ENCODE results near the gene SLC37A4. TPM values are rescaled to one million over a fixed set of nuclear protein-coding genes. Genes with fewer than 3 reads are reported as not detected.
"Not testable (repeated sequence)": the region's sequence is repeated elsewhere in the genome, so short reads cannot be mapped to it uniquely, and the experiment has no call there.

SLC37A4 gene
- total and polyA plus RNA-seq, 2 experiments from 2014 or later, result 68.0 to 82.3 TPM

DNA sequence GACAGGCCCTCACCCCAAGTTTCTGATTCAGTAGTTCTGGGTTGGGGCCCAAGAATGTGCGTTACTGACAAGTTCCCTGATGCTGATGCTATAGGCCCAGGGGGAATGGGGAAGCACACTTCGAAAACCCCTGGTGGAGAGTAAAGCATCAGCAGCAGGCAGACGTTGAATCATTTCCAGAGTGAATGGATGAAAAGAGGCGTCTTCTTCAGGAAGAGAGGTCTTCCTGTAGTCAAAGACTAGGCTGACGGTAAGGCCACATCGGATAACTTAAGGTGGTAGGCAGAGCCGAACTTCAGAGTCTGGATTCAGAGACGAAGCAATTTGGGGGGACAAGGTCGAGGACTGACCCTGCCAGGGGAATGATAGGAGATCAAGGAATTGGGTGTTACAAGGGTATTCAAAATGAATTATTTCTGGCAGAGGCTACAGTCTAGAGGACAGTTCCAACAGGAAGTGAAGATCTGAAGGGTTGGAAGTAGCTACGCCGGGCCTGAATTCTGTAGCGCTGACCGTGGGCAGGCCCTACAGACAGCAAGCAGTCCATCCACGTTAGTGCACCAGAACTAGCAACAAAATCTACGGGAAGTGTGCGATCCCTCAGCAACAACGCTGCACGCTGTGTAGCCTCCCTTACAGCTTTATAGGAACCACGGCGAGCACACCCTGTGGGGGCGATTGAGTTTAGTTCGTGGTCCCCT, 33.6 kb downstream of the SLC37A4 start:
- Histone ChIP-seq H3K9me2 (replicated peaks; ENCODE audit: insufficient read depth) (no peaks in the 10 kb centered on the region), H3K27ac (peak overlapping the region; percentile 31), H3K4me1 (ENCODE audit: insufficient read depth) (peaks cover 8% of the 10 kb centered on the region), H3K9me3 (ENCODE audit: low read depth) (no peaks in the 10 kb centered on the region), H3K27me3 (no peaks in the 10 kb centered on the region), H3K4me3 (peak overlapping the region; percentile 87), H3K4me2 (peak overlapping the region; percentile 92), H3K79me2 (peaks cover 39% of the 10 kb centered on the region), H3K36me3 (replicated peaks; ENCODE audit: insufficient read depth, low read depth) (no peaks in the 10 kb centered on the region), H4K20me1 (ENCODE audit: insufficient read depth, poor library complexity, severe bottlenecking) (no peaks in the 10 kb centered on the region), H2AFZ (peak overlapping the region; percentile 98)
- TF ChIP-seq, protein P1, sequence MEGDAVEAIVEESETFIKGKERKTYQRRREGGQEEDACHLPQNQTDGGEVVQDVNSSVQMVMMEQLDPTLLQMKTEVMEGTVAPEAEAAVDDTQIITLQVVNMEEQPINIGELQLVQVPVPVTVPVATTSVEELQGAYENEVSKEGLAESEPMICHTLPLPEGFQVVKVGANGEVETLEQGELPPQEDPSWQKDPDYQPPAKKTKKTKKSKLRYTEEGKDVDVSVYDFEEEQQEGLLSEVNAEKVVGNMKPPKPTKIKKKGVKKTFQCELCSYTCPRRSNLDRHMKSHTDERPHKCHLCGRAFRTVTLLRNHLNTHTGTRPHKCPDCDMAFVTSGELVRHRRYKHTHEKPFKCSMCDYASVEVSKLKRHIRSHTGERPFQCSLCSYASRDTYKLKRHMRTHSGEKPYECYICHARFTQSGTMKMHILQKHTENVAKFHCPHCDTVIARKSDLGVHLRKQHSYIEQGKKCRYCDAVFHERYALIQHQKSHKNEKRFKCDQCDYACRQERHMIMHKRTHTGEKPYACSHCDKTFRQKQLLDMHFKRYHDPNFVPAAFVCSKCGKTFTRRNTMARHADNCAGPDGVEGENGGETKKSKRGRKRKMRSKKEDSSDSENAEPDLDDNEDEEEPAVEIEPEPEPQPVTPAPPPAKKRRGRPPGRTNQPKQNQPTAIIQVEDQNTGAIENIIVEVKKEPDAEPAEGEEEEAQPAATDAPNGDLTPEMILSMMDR (IDR thresholded peaks at IDR 0.05; ENCODE audit: poor library complexity), result no peak
- TF ChIP-seq EZH2 (IDR thresholded peaks at IDR 0.05; ENCODE audit: borderline replicate concordance) (no peak), EZH2phosphoT487 (IDR thresholded peaks at IDR 0.05; ENCODE audit: low read depth, severe bottlenecking, unreplicated experiment) (no peak)
- DNase-seq (ENCODE audit: low spot score), result no peak
- WGBS (ENCODE audit: low lambda C conversion rate, missing lambda C conversion rate), result 40% methylated on average over 22 of the region's 22 CpGs

DNA sequence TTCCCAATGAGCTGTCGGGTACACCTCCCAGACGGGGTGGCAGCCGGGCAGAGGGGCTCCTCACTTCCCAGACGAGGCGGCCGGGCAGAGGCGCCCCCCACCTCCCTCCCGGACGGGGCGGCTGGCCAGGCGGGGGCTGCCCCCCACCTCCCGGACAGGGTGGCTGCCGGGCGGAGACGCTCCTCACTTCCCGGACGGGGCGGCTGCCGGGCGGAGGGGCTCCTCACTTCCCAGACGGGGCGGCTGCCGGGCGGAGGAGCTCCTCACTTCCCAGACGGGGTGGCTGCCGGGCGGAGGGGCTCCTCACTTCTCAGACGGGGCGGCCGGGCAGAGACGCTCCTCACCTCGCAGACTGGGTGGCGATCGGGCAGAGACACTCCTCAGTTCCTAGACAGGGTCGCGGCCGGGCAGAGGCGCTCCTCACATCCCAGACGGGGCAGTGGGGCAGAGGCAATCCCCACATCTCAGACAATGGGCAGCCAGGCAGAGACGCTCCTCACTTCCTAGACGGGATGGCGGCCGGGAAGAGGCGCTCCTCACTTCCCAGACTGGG, 39.1 kb downstream of the SLC37A4 start:
- H2AFZ ChIP-seq; DNase-seq (ENCODE audit: low spot score); H3K27me3 ChIP-seq; H3K9me2 ChIP-seq (replicated peaks; ENCODE audit: insufficient read depth); H3K4me2 ChIP-seq; H4K20me1 ChIP-seq (ENCODE audit: insufficient read depth, poor library complexity, severe bottlenecking); H3K79me2 ChIP-seq; H3K4me1 ChIP-seq (ENCODE audit: insufficient read depth); H3K36me3 ChIP-seq (replicated peaks; ENCODE audit: insufficient read depth, low read depth); H3K27ac ChIP-seq; H3K4me3 ChIP-seq; H3K9me3 ChIP-seq (ENCODE audit: low read depth): not testable (repeated sequence)
- WGBS (ENCODE audit: low lambda C conversion rate, missing lambda C conversion rate), result 91% methylated on average over 6 of the region's 44 CpGs

DNA sequence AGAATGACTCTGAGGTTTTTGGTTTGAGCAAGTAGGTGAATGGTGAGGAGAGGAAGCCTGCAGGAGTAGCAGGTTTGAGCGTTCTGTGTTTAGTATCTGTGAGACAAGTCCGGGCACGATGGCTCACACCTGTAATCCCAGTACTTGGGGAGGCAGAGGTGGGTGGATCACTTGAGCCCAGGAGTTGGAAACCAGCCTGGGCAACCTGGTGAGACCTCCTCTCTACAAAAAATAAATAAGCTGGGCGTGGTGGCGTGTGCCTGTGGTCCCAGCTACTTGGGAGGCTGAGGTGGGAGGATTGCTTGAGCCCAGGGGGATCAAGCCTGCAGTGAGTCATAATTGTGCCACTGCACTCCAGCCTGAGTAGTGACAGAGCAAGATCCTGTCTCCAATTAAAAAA, 42.4 kb downstream of the SLC37A4 start:
- Histone ChIP-seq H3K4me1 (ENCODE audit: insufficient read depth) (no peaks in the 10 kb centered on the region), H3K27me3 (no peaks in the 10 kb centered on the region), H3K9me3 (ENCODE audit: low read depth) (no peaks in the 10 kb centered on the region), H3K4me2 (no peak overlapping the region), H3K79me2 (no peaks in the 10 kb centered on the region), H4K20me1 (ENCODE audit: insufficient read depth, poor library complexity, severe bottlenecking) (no peaks in the 10 kb centered on the region), H3K9me2 (replicated peaks; ENCODE audit: insufficient read depth) (no peaks in the 10 kb centered on the region), H3K27ac (no peak overlapping the region), H2AFZ (no peak overlapping the region), H3K4me3 (no peak overlapping the region), H3K36me3 (replicated peaks; ENCODE audit: insufficient read depth, low read depth) (no peaks in the 10 kb centered on the region)
- no peak for DNase-seq (ENCODE audit: low spot score)
- WGBS (ENCODE audit: low lambda C conversion rate, missing lambda C conversion rate), result 86% methylated on average over 5 of the region's 5 CpGs
- no peak for TF ChIP-seq EZH2phosphoT487 (IDR thresholded peaks at IDR 0.05; ENCODE audit: low read depth, severe bottlenecking, unreplicated experiment)
- TF ChIP-seq EZH2 (IDR thresholded peaks at IDR 0.05; ENCODE audit: borderline replicate concordance), result no peak
- TF ChIP-seq, protein P1 (IDR thresholded peaks at IDR 0.05; ENCODE audit: poor library complexity), result no peak

DNA sequence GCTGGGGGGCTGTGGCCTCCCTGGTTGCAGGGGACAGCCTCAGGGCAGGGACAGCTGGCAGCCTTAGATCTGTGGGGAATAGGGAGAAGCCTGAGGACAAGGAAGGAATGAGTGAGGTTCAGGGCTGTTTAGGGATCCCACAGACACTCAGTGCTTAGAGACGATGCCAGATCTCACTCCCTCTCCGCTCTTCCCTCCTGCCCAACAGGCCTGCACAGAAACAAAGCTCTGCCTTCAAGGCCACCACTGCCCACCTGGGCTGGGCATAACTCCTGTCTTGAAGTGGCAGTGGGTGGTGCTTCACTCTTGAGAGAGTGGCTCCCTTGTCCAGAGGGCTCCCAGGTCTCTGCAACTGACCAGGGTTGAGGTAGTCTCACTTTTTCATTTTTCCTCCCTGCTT, 45.9 kb downstream of the SLC37A4 start:
- no peaks in the 10 kb centered on the region for H3K9me3 ChIP-seq (ENCODE audit: low read depth)
- no peaks in the 10 kb centered on the region for H3K9me2 ChIP-seq (replicated peaks; ENCODE audit: insufficient read depth)
- H3K27me3 ChIP-seq, result no peaks in the 10 kb centered on the region
- H3K79me2 ChIP-seq, result no peaks in the 10 kb centered on the region
- DNase-seq (ENCODE audit: low spot score), result no peak
- no peak overlapping the region for H3K4me3 ChIP-seq
- 85% methylated on average over 2 of the region's 2 CpGs for WGBS (ENCODE audit: low lambda C conversion rate, missing lambda C conversion rate)
- TF ChIP-seq EZH2phosphoT487 (IDR thresholded peaks at IDR 0.05; ENCODE audit: low read depth, severe bottlenecking, unreplicated experiment), result no peak
- TF ChIP-seq, protein P1 (IDR thresholded peaks at IDR 0.05; ENCODE audit: poor library complexity), result no peak
- no peak for TF ChIP-seq EZH2 (IDR thresholded peaks at IDR 0.05; ENCODE audit: borderline replicate concordance)
- no peak overlapping the region for H2AFZ ChIP-seq
- no peaks in the 10 kb centered on the region for H4K20me1 ChIP-seq (ENCODE audit: insufficient read depth, poor library complexity, severe bottlenecking)
- no peak overlapping the region for H3K27ac ChIP-seq
- H3K4me1 ChIP-seq (ENCODE audit: insufficient read depth), result no peaks in the 10 kb centered on the region
- H3K4me2 ChIP-seq, result no peak overlapping the region
- no peaks in the 10 kb centered on the region for H3K36me3 ChIP-seq (replicated peaks; ENCODE audit: insufficient read depth, low read depth)

DNA sequence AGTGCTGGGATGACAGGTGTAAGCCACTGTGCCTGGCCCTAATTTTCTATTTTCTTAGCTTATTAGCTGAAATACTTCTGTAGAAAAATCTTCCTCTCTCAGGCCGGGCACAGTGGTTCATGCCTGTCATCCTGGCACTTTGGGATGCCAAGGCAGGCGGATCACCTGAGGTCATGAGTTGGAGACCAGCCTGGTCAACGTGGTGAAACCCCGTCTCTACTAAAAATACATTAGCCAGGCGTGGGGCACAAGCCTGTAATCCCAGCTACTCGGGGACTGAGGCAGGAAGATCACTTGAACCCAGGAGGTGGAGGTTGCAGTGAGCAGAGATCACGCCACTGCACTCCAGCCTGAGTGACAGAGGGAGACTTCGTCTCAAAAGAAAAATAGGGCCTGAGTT, 46.3 kb downstream of the SLC37A4 start:
- H3K4me1 ChIP-seq (ENCODE audit: insufficient read depth); H3K4me3 ChIP-seq; H3K4me2 ChIP-seq; DNase-seq (ENCODE audit: low spot score); H4K20me1 ChIP-seq (ENCODE audit: insufficient read depth, poor library complexity, severe bottlenecking); H3K79me2 ChIP-seq; H3K9me2 ChIP-seq (replicated peaks; ENCODE audit: insufficient read depth); H3K36me3 ChIP-seq (replicated peaks; ENCODE audit: insufficient read depth, low read depth); H3K27ac ChIP-seq; H3K9me3 ChIP-seq (ENCODE audit: low read depth); H2AFZ ChIP-seq; H3K27me3 ChIP-seq: not testable (repeated sequence)
- WGBS (ENCODE audit: low lambda C conversion rate, missing lambda C conversion rate), result 85% methylated on average over 8 of the region's 8 CpGs
